ENCODE results near the gene NOL3.

The NOL3 gene

GRCh38 chr16:67169011-67169451, 1.3 kb upstream of the NOL3 start:
- Histone ChIP-seq H3K27ac (no peak overlapping the region), H4K20me1 (ENCODE audit: insufficient read depth) (no peaks in the 10 kb centered on the region), H2AFZ (ENCODE audit: low read depth) (no peak overlapping the region), H3K4me1 (ENCODE audit: low read depth, poor library complexity, severe bottlenecking) (peaks cover 80% of the 10 kb centered on the region), H3K4me2 (peak overlapping the region; percentile 91; the same call in 1 of the 2 replicates), H3K27me3 (ENCODE audit: insufficient read depth, low read depth) (no peaks in the 10 kb centered on the region), H3K36me3 (ENCODE audit: insufficient read depth) (no peaks in the 10 kb centered on the region), H3K79me2 (ENCODE audit: insufficient read depth, low read depth) (no peaks in the 10 kb centered on the region), H3K4me3 (IDR thresholded peaks at IDR 0.05; ENCODE audit: insufficient read depth, low read depth, low read length) (no peak overlapping the region), H3K9ac (no peak overlapping the region; the same call in 1 of the 2 replicates)
- no peak for TF ChIP-seq CTCF (conservative IDR thresholded peaks at IDR 0.05; ENCODE audit: low read depth, low read length)

GRCh38 chr16:67169642-67170167, 633 bp upstream of the NOL3 start:
- Histone ChIP-seq H3K4me3 (IDR thresholded peaks at IDR 0.05; ENCODE audit: insufficient read depth, low read depth, low read length) (no peak overlapping the region), H3K27ac (peak overlapping the region; percentile 78)

DNA sequence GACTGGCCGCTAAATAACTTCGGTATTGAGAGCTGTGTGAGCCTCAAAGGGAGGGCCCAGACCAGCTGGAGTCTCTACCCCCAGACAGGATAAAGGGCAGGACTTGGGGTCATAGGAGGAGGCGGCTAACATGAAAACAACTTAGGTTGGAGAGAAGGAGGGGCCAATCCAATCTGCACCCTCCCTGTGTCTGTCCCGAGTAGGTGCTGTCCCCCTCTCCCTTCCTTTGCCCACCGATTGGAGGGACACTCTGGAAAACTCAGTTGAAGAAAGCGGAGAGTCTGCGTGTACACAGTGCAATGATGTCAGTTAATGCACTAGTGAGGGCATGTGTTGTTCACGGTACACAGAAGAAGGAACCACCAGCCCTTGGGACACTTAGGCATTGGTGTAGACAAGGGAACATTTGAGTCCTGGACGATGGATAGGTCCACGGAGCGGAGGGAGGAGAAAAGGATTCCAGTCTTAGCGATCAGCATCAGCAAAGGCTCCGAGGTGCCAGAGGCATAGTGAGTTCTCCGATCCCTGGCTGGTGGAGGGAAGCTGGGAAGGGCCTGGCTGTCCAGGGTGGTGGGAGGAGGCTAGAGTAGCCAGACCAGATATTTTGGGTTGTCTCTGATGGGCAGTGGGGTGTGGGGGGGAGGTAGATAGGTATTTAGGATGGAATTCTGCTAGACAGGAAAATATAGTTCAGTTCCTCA, 761 bp downstream of the NOL3 start:
- H3K27me3 ChIP-seq (ENCODE audit: insufficient read depth, low read depth): no peaks in the 10 kb centered on the region
- H3K36me3 ChIP-seq (ENCODE audit: insufficient read depth): no peaks in the 10 kb centered on the region
- H3K27ac ChIP-seq: peak overlapping the region; percentile 78
- H3K9ac ChIP-seq: peak overlapping the region; percentile 67
- no peaks in the 10 kb centered on the region for H3K79me2 ChIP-seq (ENCODE audit: insufficient read depth, low read depth)
- peaks cover 83% of the 10 kb centered on the region for H3K4me1 ChIP-seq (ENCODE audit: low read depth, poor library complexity, severe bottlenecking)
- H3K4me2 ChIP-seq: peak overlapping the region; percentile 81
- no peak for TF ChIP-seq CTCF (conservative IDR thresholded peaks at IDR 0.05; ENCODE audit: low read depth, low read length)
- no peaks in the 10 kb centered on the region for H4K20me1 ChIP-seq (ENCODE audit: insufficient read depth)
- peak overlapping the region; percentile 24; the same call in 1 of the 2 replicates for H2AFZ ChIP-seq (ENCODE audit: low read depth)
- H3K4me3 ChIP-seq (IDR thresholded peaks at IDR 0.05; ENCODE audit: insufficient read depth, low read depth, low read length): no peak overlapping the region

More at GRCh38 chr16:67169642-67170167, 633 bp upstream of the NOL3 start:
- peak; percentile 67 for TF ChIP-seq CTCF (conservative IDR thresholded peaks at IDR 0.05; ENCODE audit: low read depth, low read length)
- Histone ChIP-seq H3K36me3 (ENCODE audit: insufficient read depth) (no peaks in the 10 kb centered on the region), H2AFZ (ENCODE audit: low read depth) (peak overlapping the region; percentile 84), H3K9ac (peak overlapping the region; percentile 67), H3K79me2 (ENCODE audit: insufficient read depth, low read depth) (no peaks in the 10 kb centered on the region), H3K4me1 (ENCODE audit: low read depth, poor library complexity, severe bottlenecking) (peaks cover 81% of the 10 kb centered on the region), H4K20me1 (ENCODE audit: insufficient read depth) (no peaks in the 10 kb centered on the region), H3K27me3 (ENCODE audit: insufficient read depth, low read depth) (no peaks in the 10 kb centered on the region), H3K4me2 (peak overlapping the region; percentile 91)

GRCh38 chr16:67173323-67173722, 3.0 kb downstream of the NOL3 start:
- peaks cover 71% of the 10 kb centered on the region for H3K4me1 ChIP-seq (ENCODE audit: low read depth, poor library complexity, severe bottlenecking)
- peak overlapping the region; percentile 62 for H3K4me2 ChIP-seq
- no peaks in the 10 kb centered on the region for H4K20me1 ChIP-seq (ENCODE audit: insufficient read depth)
- H2AFZ ChIP-seq (ENCODE audit: low read depth): peak overlapping the region; percentile 86
- no peak overlapping the region; the same call in 1 of the 2 replicates for H3K9ac ChIP-seq
- no peaks in the 10 kb centered on the region for H3K27me3 ChIP-seq (ENCODE audit: insufficient read depth, low read depth)
- no peaks in the 10 kb centered on the region for H3K79me2 ChIP-seq (ENCODE audit: insufficient read depth, low read depth)
- H3K36me3 ChIP-seq (ENCODE audit: insufficient read depth): no peaks in the 10 kb centered on the region
- no peak overlapping the region for H3K4me3 ChIP-seq (IDR thresholded peaks at IDR 0.05; ENCODE audit: insufficient read depth, low read depth, low read length)
- TF ChIP-seq CTCF (conservative IDR thresholded peaks at IDR 0.05; ENCODE audit: low read depth, low read length): no peak
- H3K27ac ChIP-seq: no peak overlapping the region
